ENCODE results near the gene FAM193A. TPM values are rescaled to one million over a fixed set of nuclear protein-coding genes. Genes with fewer than 3 reads are reported as not detected.

FAM193A gene
- total and polyA plus RNA-seq, 5 experiments from 2014 or later, result 1.5 to 48.6 (median 4.3) TPM

GRCh38 chr4:2558301-2558700 lies 21.9 kb downstream of the FAM193A start:
- Mint-ChIP-seq H3K27me3 (no peaks in the 10 kb centered on the region), H3K9me3 (no peaks in the 10 kb centered on the region), H3K27ac (no peak overlapping the region), H3K4me3 (no peak overlapping the region), H3K4me1 (peaks cover 21 to 74% (median 53%) of the 10 kb centered on the region in 4 donors), H3K36me3 (peaks cover 0 to 39% (median 4%) of the 10 kb centered on the region in 3 donors)
- ATAC-seq (no peak), DNase-seq (no peak)
- POLR2A ChIA-PET, result no interaction called here

GRCh38 chr4:2560167-2560566 lies 23.7 kb downstream of the FAM193A start:
- POLR2A ChIA-PET, result interaction anchor here (0.6 kb wide), 1 partner anchor 19 kb away, joined by 4 read pairs; no protein-coding TSS in a partner anchor
- Mint-ChIP-seq H3K9me3 (no peaks in the 10 kb centered on the region), H3K4me3 (peak overlapping the region in 2 of 10 donors; percentile 4 to 22), H3K27me3 (no peaks in the 10 kb centered on the region), H3K36me3 (peaks cover 0 to 53% (median 4%) of the 10 kb centered on the region in 3 donors), H3K27ac (peak overlapping the region in 3 of 10 donors; percentile 67 to 90 (median 85)), H3K4me1 (peaks cover 17 to 68% (median 41%) of the 10 kb centered on the region in 4 donors)
- ATAC-seq (no peak), DNase-seq (no peak)

- no peak for DNase-seq
- H3K9me3 Mint-ChIP-seq, result no peaks in the 10 kb centered on the region
- no peak overlapping the region for H3K4me3 Mint-ChIP-seq
- no peak for ATAC-seq
- no peaks in the 10 kb centered on the region for H3K27me3 Mint-ChIP-seq
- peak overlapping the region in 1 of 10 donors; percentile 50 for H3K27ac Mint-ChIP-seq
- H3K4me1 Mint-ChIP-seq, result peaks cover 15 to 57% (median 41%) of the 10 kb centered on the region in 4 donors
- POLR2A ChIA-PET, result interaction anchor here (0.7 kb wide), 1 partner anchor 10 kb away, joined by 3 read pairs; no protein-coding TSS in a partner anchor
- H3K36me3 Mint-ChIP-seq, result peaks cover 3 to 50% (median 7%) of the 10 kb centered on the region in 3 donors
Measured at GRCh38 chr4:2565533-2565932, 29.1 kb downstream of the FAM193A start.

GRCh38 chr4:2570036-2570435 lies 33.6 kb downstream of the FAM193A start:
- no peaks in the 10 kb centered on the region for H3K9me3 Mint-ChIP-seq
- H3K4me3 Mint-ChIP-seq, result peak overlapping the region in 9 of 10 donors; percentile 26 to 81 (median 64)
- no peaks in the 10 kb centered on the region for H3K27me3 Mint-ChIP-seq
- no peak for ATAC-seq
- peaks cover 3 to 16% (median 4%) of the 10 kb centered on the region in 3 donors for H3K36me3 Mint-ChIP-seq
- H3K27ac Mint-ChIP-seq, result peak overlapping the region in 9 of 10 donors; percentile 68 to 94 (median 82)
- peaks cover 39 to 72% (median 61%) of the 10 kb centered on the region in 4 donors for H3K4me1 Mint-ChIP-seq
- POLR2A ChIA-PET, result interaction anchor here (1.2 kb wide), 1 partner anchor 33 kb away, joined by 3 read pairs; no protein-coding TSS in a partner anchor
- no peak for DNase-seq

GRCh38 chr4:2570551-2571222 lies 34.2 kb downstream of the FAM193A start:
- H3K9me3 Mint-ChIP-seq, result no peaks in the 10 kb centered on the region
- no peaks in the 10 kb centered on the region for H3K27me3 Mint-ChIP-seq
- H3K4me1 Mint-ChIP-seq, result peaks cover 41 to 72% (median 64%) of the 10 kb centered on the region in 4 donors
- ATAC-seq, result peak; percentile 96 to 100
- peak; percentile 21 to 78 (median 60) for DNase-seq
- H3K4me3 Mint-ChIP-seq, result peak overlapping the region; percentile 26 to 81 (median 62)
- POLR2A ChIA-PET, result interaction anchor here (1.5 kb wide), 1 partner anchor 14 kb away, joined by 3 read pairs; no protein-coding TSS in a partner anchor
- peak overlapping the region; percentile 68 to 94 (median 82) for H3K27ac Mint-ChIP-seq
- peaks cover 3 to 15% (median 3%) of the 10 kb centered on the region in 3 donors for H3K36me3 Mint-ChIP-seq

GRCh38 chr4:2572076-2572475 lies 35.6 kb downstream of the FAM193A start:
- Mint-ChIP-seq H3K4me3 (peak overlapping the region in 3 of 10 donors; percentile 0 to 24 (median 3)), H3K27me3 (no peaks in the 10 kb centered on the region), H3K27ac (peak overlapping the region in 7 of 10 donors; percentile 16 to 85 (median 62)), H3K4me1 (peaks cover 44 to 78% (median 72%) of the 10 kb centered on the region in 4 donors), H3K36me3 (peaks cover 3 to 15% (median 3%) of the 10 kb centered on the region in 3 donors), H3K9me3 (no peaks in the 10 kb centered on the region)
- POLR2A ChIA-PET, result interaction anchor here (0.7 to 1.5 kb wide), 2 partner anchors 16 to 1369 kb away, joined by 3 read pairs; no protein-coding TSS in a partner anchor
- ATAC-seq, result no peak
- DNase-seq, result no peak

GRCh38 chr4:2572866-2573265 lies 36.4 kb downstream of the FAM193A start:
- ATAC-seq (no peak), DNase-seq (no peak)
- Mint-ChIP-seq H3K4me1 (peaks cover 43 to 73% (median 68%) of the 10 kb centered on the region in 4 donors), H3K9me3 (no peaks in the 10 kb centered on the region), H3K27me3 (no peaks in the 10 kb centered on the region), H3K4me3 (peak overlapping the region in 1 of 10 donors; percentile 13), H3K36me3 (peaks cover 1 to 14% (median 3%) of the 10 kb centered on the region in 3 donors), H3K27ac (peak overlapping the region in 9 of 10 donors; percentile 6 to 88 (median 72))
- POLR2A ChIA-PET, result no interaction called here

GRCh38 chr4:2574009-2574408 lies 37.6 kb downstream of the FAM193A start:
- Mint-ChIP-seq H3K36me3 (peaks cover 0 to 17% (median 4%) of the 10 kb centered on the region in 3 donors), H3K27me3 (no peaks in the 10 kb centered on the region), H3K4me1 (peaks cover 43 to 68% (median 62%) of the 10 kb centered on the region in 4 donors), H3K9me3 (no peaks in the 10 kb centered on the region), H3K27ac (peak overlapping the region; percentile 25 to 76 (median 53)), H3K4me3 (peak overlapping the region in 1 of 10 donors; percentile 27)
- ATAC-seq (no peak), DNase-seq (no peak)
- POLR2A ChIA-PET, result no interaction called here

- Mint-ChIP-seq H3K4me1 (peaks cover 42 to 65% (median 58%) of the 10 kb centered on the region in 4 donors), H3K4me3 (peak overlapping the region in 1 of 10 donors; percentile 7)
- no peak for ATAC-seq
Measured at GRCh38 chr4:2574863-2575262, 38.4 kb downstream of the FAM193A start.

GRCh38 chr4:2576290-2576689 lies 39.8 kb downstream of the FAM193A start:
- peaks cover 35 to 58% (median 44%) of the 10 kb centered on the region in 4 donors for H3K4me1 Mint-ChIP-seq
- ATAC-seq (no peak), DNase-seq (no peak)
- H3K9me3 Mint-ChIP-seq, result peaks cover 0 to 3% (median 0%) of the 10 kb centered on the region in 9 donors
- H3K27ac Mint-ChIP-seq, result peak overlapping the region in 2 of 10 donors; percentile 22 to 38
- no peaks in the 10 kb centered on the region for H3K27me3 Mint-ChIP-seq
- POLR2A ChIA-PET, result no interaction called here
- H3K36me3 Mint-ChIP-seq, result peaks cover 0 to 21% (median 14%) of the 10 kb centered on the region in 3 donors
- H3K4me3 Mint-ChIP-seq, result no peak overlapping the region

More at GRCh38 chr4:2574863-2575262, 38.4 kb downstream of the FAM193A start:
- peaks cover 0 to 21% (median 7%) of the 10 kb centered on the region in 3 donors for H3K36me3 Mint-ChIP-seq
- POLR2A ChIA-PET, result interaction anchor here (0.5 kb wide), 1 partner anchor 69 kb away, joined by 3 read pairs; no protein-coding TSS in a partner anchor
- H3K27me3 Mint-ChIP-seq, result no peaks in the 10 kb centered on the region
- DNase-seq, result no peak
- H3K9me3 Mint-ChIP-seq, result peaks cover 0 to 3% (median 0%) of the 10 kb centered on the region in 9 donors
- H3K27ac Mint-ChIP-seq, result peak overlapping the region in 3 of 10 donors; percentile 7 to 64 (median 20)

GRCh38 chr4:2578106-2578505 lies 41.7 kb downstream of the FAM193A start:
- DNase-seq, result no peak
- H3K27ac Mint-ChIP-seq, result peak overlapping the region in 1 of 10 donors; percentile 17
- H3K4me1 Mint-ChIP-seq, result peaks cover 35 to 59% (median 43%) of the 10 kb centered on the region in 4 donors
- ATAC-seq, result no peak
- no peaks in the 10 kb centered on the region for H3K27me3 Mint-ChIP-seq
- H3K9me3 Mint-ChIP-seq, result peaks cover 0 to 3% (median 0%) of the 10 kb centered on the region in 9 donors
- no peak overlapping the region for H3K4me3 Mint-ChIP-seq
- POLR2A ChIA-PET, result interaction anchor here (1.0 kb wide), 1 partner anchor 12 kb away, joined by 4 read pairs; no protein-coding TSS in a partner anchor
- H3K36me3 Mint-ChIP-seq, result peaks cover 0 to 25% (median 14%) of the 10 kb centered on the region in 3 donors

- DNase-seq (no peak), ATAC-seq (no peak)
- POLR2A ChIA-PET, result interaction anchor here (0.6 kb wide), 1 partner anchor 108 kb away, joined by 3 read pairs; no protein-coding TSS in a partner anchor
- Mint-ChIP-seq H3K4me1 (peaks cover 31 to 56% (median 39%) of the 10 kb centered on the region in 4 donors), H3K27ac (no peak overlapping the region), H3K9me3 (peaks cover 0 to 3% (median 0%) of the 10 kb centered on the region in 9 donors), H3K36me3 (peaks cover 0 to 22% (median 14%) of the 10 kb centered on the region in 3 donors), H3K27me3 (no peaks in the 10 kb centered on the region), H3K4me3 (no peak overlapping the region)
Measured at GRCh38 chr4:2579910-2580309, 43.5 kb downstream of the FAM193A start.

Measured in naive thymus-derived CD8-positive, alpha-beta T cell (primary cell).